BJ (cell line): ENCODE results near the gene FAM53A. TPM values are rescaled to one million over a fixed set of nuclear protein-coding genes. Genes with fewer than 3 reads are reported as not detected.

Experiments
- CTCF ChIA-PET: fragments of 350-600 bp; formaldehyde crosslinking; extraction: SDS; loops from one replicate; lab custom pipeline; 2021; ENCODE audit warnings: antibody characterized with exemption, inconsistent platforms; lab: Yijun Ruan, JAX
- POLR2A ChIA-PET: fragments of 300-600 bp; sonication (Branson Sonifier 250); formaldehyde crosslinking; extraction: SDS; loops from one replicate; lab custom pipeline; 2021; ENCODE audit warnings: antibody characterized with exemption; lab: Charles Lee
- DNase-seq: peaks from one replicate; pipeline ENCODE4 v3.0.0-alpha.2; 2011; ENCODE audit warnings: low read depth
- H3K27me3 ChIP-seq: 2 replicates; pipeline ENCODE4 v1.6.0; 2011; ENCODE audit warnings: low read length; ENCODE audit not compliant: control insufficient read depth, insufficient read depth
- H3K36me3 ChIP-seq: 2 replicates; pipeline ENCODE4 v1.5.1; 2011; ENCODE audit warnings: low read length; ENCODE audit not compliant: control insufficient read depth, insufficient read depth
- H3K4me3 ChIP-seq: 2 replicates; pipeline ENCODE4 v1.5.1; 2011; ENCODE audit warnings: low read depth, mild to moderate bottlenecking, control low read depth, low read length
- CTCF ChIP-seq: IDR thresholded peaks from 2 replicates; pipeline ENCODE4 v1.5.1; 2011; ENCODE audit warnings: low read depth, mild to moderate bottlenecking, control low read depth, inconsistent platforms, low read length, moderate library complexity; ENCODE audit not compliant: insufficient read depth
- polyA plus RNA-seq: library from polyadenylated mRNA; depleted of rRNA; stranded (reverse); fragments of >200 nt; gene quantifications from 2 replicates; pipeline ENCODE4 v1.2.3, GENCODE V29; 2011

The FAM53A gene
- polyA plus RNA-seq, 1 experiment = 3.7 TPM

DNA sequence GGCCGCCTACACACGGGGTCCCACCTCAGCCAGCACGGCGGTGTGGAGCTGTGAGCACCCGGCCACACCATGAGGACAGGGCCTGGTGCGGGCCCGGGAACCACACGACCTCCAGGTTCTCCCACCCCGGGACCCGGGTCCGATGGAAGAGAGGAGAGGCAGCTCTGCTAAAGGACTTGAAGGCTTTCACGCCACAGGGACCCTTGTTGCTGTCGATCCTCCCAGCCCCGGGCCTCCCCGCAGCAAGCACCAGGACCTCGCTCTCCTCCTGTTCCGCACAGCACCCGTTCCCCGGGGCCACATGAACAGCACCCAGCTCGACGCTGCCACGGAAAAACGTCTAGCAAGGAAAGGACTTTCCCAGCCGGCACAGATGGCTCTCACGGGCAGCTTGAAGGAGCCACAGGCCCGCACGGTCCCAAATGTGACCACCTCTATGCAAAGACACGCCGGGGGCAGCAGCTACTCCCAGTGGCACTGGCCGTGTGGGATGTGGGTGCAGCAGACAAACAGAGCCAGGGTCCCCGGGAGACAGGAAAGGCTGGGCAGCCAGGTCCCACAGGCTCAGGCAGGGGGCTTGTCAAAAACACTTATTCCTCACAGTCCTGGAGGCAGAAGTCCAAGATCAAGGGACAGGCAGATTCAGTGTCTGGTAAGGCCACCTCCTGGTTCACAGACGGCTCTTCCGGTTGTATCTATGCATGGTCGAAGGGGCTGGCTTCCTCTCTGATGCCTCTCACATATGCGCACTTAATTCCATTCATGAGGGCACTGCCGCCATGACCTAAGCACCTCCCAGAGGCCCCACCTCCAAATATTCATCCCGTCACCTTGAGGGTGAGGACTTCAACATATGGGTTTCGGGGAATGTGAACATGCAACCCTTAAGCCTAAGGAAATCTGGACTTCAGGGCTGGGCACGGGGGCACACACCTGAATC lies 24.7 kb downstream of the FAM53A start:
- Histone ChIP-seq H3K27me3 (no peaks in the 10 kb centered on the region), H3K36me3 (no peaks in the 10 kb centered on the region; the same call in 1 of the 2 replicates), H3K4me3 (no peak overlapping the region)
- POLR2A ChIA-PET = no interaction called here
- CTCF ChIA-PET = interaction anchor here (0.8 to 1.6 kb wide), 3 partner anchors 11 to 30 kb away, joined by 3 to 4 read pairs (median 3); no protein-coding TSS in a partner anchor
- no peak for DNase-seq
- no peak for TF ChIP-seq CTCF

GRCh38 chr4:1658581-1658980 lies 25.5 kb downstream of the FAM53A start:
- H3K27me3 ChIP-seq = no peaks in the 10 kb centered on the region
- CTCF ChIA-PET = interaction anchor here (1.0 to 1.6 kb wide), 2 partner anchors 9 to 29 kb away, joined by 3 read pairs; no protein-coding TSS in a partner anchor
- POLR2A ChIA-PET = no interaction called here
- no peak for TF ChIP-seq CTCF
- H3K4me3 ChIP-seq = no peak overlapping the region
- DNase-seq = no peak
- no peaks in the 10 kb centered on the region; the same call in 1 of the 2 replicates for H3K36me3 ChIP-seq

DNA sequence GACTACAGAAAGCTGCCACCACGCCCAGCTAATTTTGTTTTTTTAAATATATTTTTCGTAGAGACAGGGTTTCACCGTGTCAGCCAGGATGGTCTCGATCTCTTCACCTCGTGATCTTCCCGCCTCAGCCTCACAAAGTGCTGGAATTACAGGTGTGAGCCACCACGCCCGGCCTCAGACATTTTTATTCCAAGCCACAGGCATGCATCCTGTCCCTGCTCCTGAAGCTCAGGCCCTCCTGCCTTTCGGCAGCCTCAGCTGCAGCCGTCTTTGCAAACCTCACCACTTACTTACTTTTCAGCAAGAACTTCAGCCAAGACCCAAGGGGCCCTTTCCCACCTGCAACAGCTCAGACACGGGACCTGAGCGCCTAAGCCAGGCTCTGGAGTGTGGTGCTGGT lies 26.0 kb downstream of the FAM53A start:
- ChIA-PET CTCF (interaction anchor here (1.0 to 1.6 kb wide), 2 partner anchors 10 to 29 kb away, joined by 3 read pairs; no protein-coding TSS in a partner anchor), POLR2A (no interaction called here)
- DNase-seq = no peak
- Histone ChIP-seq H3K36me3 (no peaks in the 10 kb centered on the region; the same call in 1 of the 2 replicates), H3K27me3 (no peaks in the 10 kb centered on the region), H3K4me3 (no peak overlapping the region)
- no peak for TF ChIP-seq CTCF

GRCh38 chr4:1656986-1657385 lies 27.1 kb downstream of the FAM53A start:
- CTCF ChIA-PET = no interaction called here

More at GRCh38 chr4:1656986-1657385, 27.1 kb downstream of the FAM53A start:
- H3K27me3 ChIP-seq = no peaks in the 10 kb centered on the region
- no peak for DNase-seq
- H3K36me3 ChIP-seq = no peaks in the 10 kb centered on the region; the same call in 1 of the 2 replicates
- POLR2A ChIA-PET = no interaction called here
- TF ChIP-seq CTCF = no peak
- no peak overlapping the region for H3K4me3 ChIP-seq
